Activated CD4-positive, alpha-beta T cell treated with anti-CD3 and anti-CD28 coated beads for 4 hours (primary cell): ENCODE data around the gene SLC6A18.
"Not testable (repeated sequence)": the region's sequence is repeated elsewhere in the genome, so short reads cannot be mapped to it uniquely, and the experiment has no call there.

Source experiments
- DNase-seq, 2 donors: peaks; one replicate each; pipeline ENCODE4 v3.0.0-alpha.2; 2020

The SLC6A18 gene

GRCh38 chr5:1278656-1279442 is 53.7 kb downstream of the SLC6A18 start:
- DNase-seq, result no peak

- DNase-seq, result no peak
Observed at GRCh38 chr5:1279443-1280151, 54.4 kb downstream of the SLC6A18 start.

GRCh38 chr5:1280177-1281037 is 55.2 kb downstream of the SLC6A18 start:
- no peak for DNase-seq

- DNase-seq, result no peak
Observed at GRCh38 chr5:1281038-1281882, 56.1 kb downstream of the SLC6A18 start.

GRCh38 chr5:1282131-1282992 is 57.2 kb downstream of the SLC6A18 start:
- DNase-seq, result no peak

GRCh38 chr5:1282993-1283728 is 58.0 kb downstream of the SLC6A18 start:
- DNase-seq, result not testable (repeated sequence)

- not testable (repeated sequence) for DNase-seq
Observed at GRCh38 chr5:1283729-1284041, 58.5 kb downstream of the SLC6A18 start.

- not testable (repeated sequence) for DNase-seq
Observed at GRCh38 chr5:1284336-1284970, 59.3 kb downstream of the SLC6A18 start.

GRCh38 chr5:1285141-1285540 is 60.0 kb downstream of the SLC6A18 start:
- no peak for DNase-seq

- DNase-seq, result no peak
Observed at GRCh38 chr5:1285883-1286291, 60.7 kb downstream of the SLC6A18 start.

- DNase-seq, result no peak
Observed at GRCh38 chr5:1288439-1289335, 63.5 kb downstream of the SLC6A18 start.

- DNase-seq, result not testable (repeated sequence)
Observed at GRCh38 chr5:1289559-1289958, 64.4 kb downstream of the SLC6A18 start.

- not testable (repeated sequence) for DNase-seq
Observed at GRCh38 chr5:1290956-1291355, 65.8 kb downstream of the SLC6A18 start.

GRCh38 chr5:1291611-1292080 is 66.5 kb downstream of the SLC6A18 start:
- no peak for DNase-seq

GRCh38 chr5:1292139-1292538 is 67.0 kb downstream of the SLC6A18 start:
- no peak for DNase-seq

- DNase-seq, result no peak
Observed at GRCh38 chr5:1292846-1293415, 67.8 kb downstream of the SLC6A18 start.

GRCh38 chr5:1293416-1294205 is 68.4 kb downstream of the SLC6A18 start:
- DNase-seq, result no peak
